ENCODE results near the gene NOS3. TPM values are rescaled to one million over a fixed set of nuclear protein-coding genes. Genes with fewer than 3 reads are reported as not detected.

Gene NOS3
- total RNA-seq, 2 experiments from 2014 or later, result 5.8 to 6.1 TPM

DNA sequence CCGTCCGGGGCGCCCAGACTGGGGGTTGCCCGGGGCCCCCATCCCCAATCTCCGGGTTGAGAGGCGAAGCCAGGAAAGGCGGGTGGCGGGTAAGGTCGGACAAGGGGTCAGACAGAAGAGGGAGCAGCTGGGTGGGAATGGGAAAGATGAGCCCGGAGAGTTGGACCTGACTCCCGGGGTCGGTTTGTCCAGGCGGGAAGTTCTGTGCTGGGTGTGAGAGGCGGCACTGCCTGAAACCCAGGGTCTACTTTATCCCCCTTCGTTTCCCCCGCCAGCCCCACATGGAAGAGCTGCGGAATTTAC is 69.2 kb downstream of the NOS3 start:
- peaks cover 32% of the 10 kb centered on the region for H3K4me1 Mint-ChIP-seq
- H3K36me3 Mint-ChIP-seq, result peaks cover 10% of the 10 kb centered on the region
- peak overlapping the region; percentile 94 for H3K4me3 Mint-ChIP-seq
- H3K9me3 Mint-ChIP-seq, result no peaks in the 10 kb centered on the region
- no peak for DNase-seq
- H3K27me3 Mint-ChIP-seq, result no peaks in the 10 kb centered on the region
- H3K27ac Mint-ChIP-seq, result peak overlapping the region; percentile 62

DNA sequence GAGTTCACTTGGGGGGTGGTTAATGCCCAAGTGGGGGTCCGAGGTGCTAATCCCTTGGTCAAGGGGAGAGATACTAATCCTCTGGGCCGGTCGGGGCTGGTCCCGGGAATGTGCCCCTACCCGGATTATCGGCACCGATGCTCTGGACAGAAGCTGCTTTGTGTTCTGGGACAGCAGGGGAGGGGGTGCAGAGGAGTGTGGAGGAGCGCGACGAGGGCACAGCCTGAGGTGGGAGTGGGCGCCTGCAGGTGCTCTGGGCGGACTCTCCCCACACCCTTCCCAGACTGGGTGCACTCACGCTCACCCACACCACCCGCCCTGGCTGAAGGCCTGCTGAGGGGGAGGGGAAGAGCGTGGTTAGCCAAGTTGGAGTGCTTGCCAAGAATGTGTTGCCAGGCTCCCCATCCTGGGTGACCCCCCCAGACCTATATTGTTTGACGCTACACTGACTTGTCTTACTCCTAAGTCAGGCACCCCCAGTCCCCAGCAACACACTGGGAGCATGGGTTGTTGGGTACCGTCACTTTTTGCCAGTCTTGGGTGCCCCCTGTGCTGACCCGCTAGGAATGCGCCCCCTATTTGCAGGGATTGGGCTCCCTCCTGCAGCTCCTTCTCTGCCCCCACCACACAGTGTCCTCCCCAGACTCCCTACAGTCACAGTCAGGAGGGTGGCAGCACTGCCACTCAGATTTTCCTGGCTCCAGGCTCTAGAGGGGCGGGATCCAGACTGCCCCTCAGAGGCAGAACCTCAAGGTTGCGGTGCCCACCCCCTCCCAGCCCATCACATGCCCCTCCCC is 69.8 kb downstream of the NOS3 start:
- peak; percentile 18 for DNase-seq
- Mint-ChIP-seq H3K36me3 (peaks cover 10% of the 10 kb centered on the region), H3K27ac (no peak overlapping the region), H3K27me3 (no peaks in the 10 kb centered on the region), H3K4me1 (peaks cover 32% of the 10 kb centered on the region), H3K9me3 (no peaks in the 10 kb centered on the region), H3K4me3 (peak overlapping the region; percentile 94)

DNA sequence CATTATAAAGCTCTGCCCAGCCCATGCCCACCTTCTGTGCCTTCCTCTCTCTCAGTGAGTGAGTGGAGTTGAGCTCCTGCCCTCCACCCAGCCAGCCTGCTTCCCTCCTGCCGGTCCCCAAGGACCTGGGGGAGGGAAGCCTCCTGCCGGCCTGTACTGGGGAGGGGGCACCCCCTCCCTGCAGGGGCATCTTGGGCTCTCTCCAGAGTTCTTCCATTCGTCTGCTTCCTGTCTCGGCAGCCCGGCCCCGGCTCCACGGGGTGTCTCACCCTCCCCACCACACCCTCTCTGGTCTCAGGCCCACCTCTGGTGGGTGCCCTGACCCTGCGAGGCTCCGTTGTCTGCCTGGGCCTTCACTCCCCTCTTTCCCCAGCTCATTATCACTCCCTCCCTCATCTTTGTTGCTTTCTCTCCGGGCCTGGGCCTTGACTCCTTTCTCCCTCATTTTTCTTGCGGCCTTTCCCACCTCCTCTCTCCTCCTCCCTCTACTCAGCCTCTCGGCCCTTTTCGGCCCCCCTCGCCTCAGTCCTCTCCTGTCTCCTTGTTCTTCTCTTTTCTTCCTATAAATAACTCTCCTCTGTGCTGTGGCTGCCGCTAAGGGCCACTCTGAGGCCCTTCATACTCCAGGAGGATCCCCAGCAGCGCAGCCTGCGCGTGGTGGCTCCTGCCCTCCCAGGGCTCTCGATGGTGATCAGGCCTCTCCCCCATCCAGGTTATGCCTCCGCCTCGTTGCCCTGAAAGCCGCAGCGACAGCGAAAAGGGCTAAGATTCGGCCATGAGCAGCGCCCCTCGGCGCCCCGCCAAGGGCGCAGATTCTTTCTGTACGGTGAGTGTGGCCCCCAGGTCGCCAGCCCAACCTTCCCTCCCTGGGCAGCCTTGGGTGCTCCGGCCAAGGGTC is 70.6 kb downstream of the NOS3 start:
- peaks cover 31% of the 10 kb centered on the region for H3K4me1 Mint-ChIP-seq
- no peaks in the 10 kb centered on the region for H3K27me3 Mint-ChIP-seq
- peaks cover 10% of the 10 kb centered on the region for H3K36me3 Mint-ChIP-seq
- no peak overlapping the region for H3K27ac Mint-ChIP-seq
- H3K4me3 Mint-ChIP-seq, result peak overlapping the region; percentile 94
- DNase-seq, result no peak
- H3K9me3 Mint-ChIP-seq, result no peaks in the 10 kb centered on the region

DNA sequence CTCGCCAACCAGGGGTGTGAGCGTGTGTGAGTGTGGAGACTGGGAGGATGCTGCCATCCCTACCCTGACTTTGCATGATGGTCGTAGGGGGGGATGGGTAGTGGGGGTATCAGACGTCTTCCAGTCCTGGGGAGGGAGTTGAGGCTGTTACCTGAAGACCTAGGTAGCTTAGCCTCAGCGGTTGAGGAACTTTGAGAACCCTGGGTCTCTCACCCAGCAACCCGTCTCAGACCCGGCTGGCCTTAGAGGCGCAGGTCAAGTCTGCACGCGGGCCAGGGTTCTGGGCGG is 71.2 kb downstream of the NOS3 start:
- H3K27ac Mint-ChIP-seq, result no peak overlapping the region
- H3K4me1 Mint-ChIP-seq, result peaks cover 26% of the 10 kb centered on the region
- H3K27me3 Mint-ChIP-seq, result no peaks in the 10 kb centered on the region
- H3K4me3 Mint-ChIP-seq, result no peak overlapping the region
- no peaks in the 10 kb centered on the region for H3K9me3 Mint-ChIP-seq
- DNase-seq, result no peak
- peaks cover 10% of the 10 kb centered on the region for H3K36me3 Mint-ChIP-seq

DNA sequence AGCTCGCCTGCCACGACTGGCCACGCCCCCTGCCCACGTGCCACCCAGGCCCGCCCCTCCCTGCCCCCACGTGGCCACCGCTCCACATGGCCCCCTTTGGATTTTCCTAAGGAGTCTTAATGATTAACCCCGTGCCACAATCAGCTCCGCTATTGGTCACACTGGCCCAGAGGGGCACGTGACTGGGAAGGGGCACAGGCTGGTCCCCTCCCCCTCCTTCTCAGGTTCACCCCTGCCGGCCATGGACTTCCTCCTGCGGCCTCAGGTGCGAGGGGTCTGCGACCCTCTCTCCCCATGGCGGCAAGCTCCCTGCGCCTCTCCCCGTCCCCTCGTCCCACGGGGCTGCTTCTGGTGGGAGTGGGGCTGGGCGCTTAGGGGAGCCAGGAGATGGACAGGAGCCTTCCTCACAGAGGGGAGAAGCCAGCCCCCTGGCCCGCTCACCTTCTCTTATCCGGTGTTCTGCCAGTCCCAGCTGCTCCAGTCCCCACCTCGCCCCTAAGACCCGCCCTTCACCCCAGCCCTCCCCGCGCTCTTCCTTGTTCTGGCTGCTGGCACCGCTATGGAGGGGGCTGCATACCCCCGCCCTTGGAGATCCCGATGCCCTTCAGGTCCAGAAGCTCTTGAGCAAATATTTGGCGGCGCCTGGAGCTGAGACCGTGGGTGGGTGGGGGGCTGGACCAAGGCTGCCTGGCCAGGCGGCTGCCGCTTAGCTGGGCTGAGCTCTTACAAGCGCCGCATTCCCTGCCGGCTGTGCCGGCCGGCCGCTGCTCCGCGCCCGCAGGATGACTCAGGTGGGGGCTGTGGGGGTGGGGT is 71.8 kb downstream of the NOS3 start:
- H3K27ac Mint-ChIP-seq, result no peak overlapping the region
- no peak overlapping the region for H3K4me3 Mint-ChIP-seq
- H3K4me1 Mint-ChIP-seq, result peaks cover 21% of the 10 kb centered on the region
- H3K27me3 Mint-ChIP-seq, result no peaks in the 10 kb centered on the region
- DNase-seq, result no peak
- H3K36me3 Mint-ChIP-seq, result peaks cover 10% of the 10 kb centered on the region
- no peaks in the 10 kb centered on the region for H3K9me3 Mint-ChIP-seq

DNA sequence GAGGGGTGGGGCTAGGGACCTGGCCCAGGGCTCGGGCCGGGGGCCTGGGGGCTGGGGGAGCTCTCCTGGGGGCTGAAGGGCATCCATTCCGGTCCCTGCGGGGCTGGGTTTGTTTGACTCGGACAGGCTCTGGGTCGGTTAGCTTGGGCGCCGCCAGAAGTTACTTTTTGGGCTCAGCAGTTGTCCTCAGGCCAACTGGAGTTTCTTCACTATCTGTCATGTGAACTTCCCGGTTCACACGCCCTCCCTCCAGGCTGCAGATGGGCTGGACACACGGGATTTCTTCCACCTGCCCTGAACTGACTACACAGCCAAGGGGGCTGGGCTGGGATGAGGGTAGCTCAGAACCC is 72.4 kb downstream of the NOS3 start:
- Mint-ChIP-seq H3K4me3 (no peak overlapping the region), H3K27ac (no peak overlapping the region), H3K36me3 (peaks cover 10% of the 10 kb centered on the region), H3K9me3 (no peaks in the 10 kb centered on the region), H3K4me1 (peaks cover 21% of the 10 kb centered on the region), H3K27me3 (no peaks in the 10 kb centered on the region)
- DNase-seq, result no peak

Other genes with a start within 250 kb of the NOS3 start
- not detected for gene TMEM176B, start 190.7 kb upstream of the NOS3 start, total RNA-seq
- not detected for gene TMEM176A, start 190.2 kb upstream of the NOS3 start, total RNA-seq
- gene AOC1, start 138.5 kb upstream of the NOS3 start, total RNA-seq, result not detected
- under 1 TPM; 0.22 to 0.45 TPM for gene KCNH2, start 12.7 kb upstream of the NOS3 start, total RNA-seq
- gene ATG9B, start 33.5 kb downstream of the NOS3 start, total RNA-seq, result 10 to 100 TPM; 12.3 TPM
- 10 to 100 TPM; 34.3 to 37.6 TPM for gene ABCB8, start 37.4 kb downstream of the NOS3 start, total RNA-seq
- 1 to 10 TPM; 2.7 to 3.2 TPM for gene ASIC3, start 57.5 kb downstream of the NOS3 start, total RNA-seq
- gene CDK5, start 66.9 kb downstream of the NOS3 start, total RNA-seq, result 10 to 100 TPM; 13.3 to 16.0 TPM
- gene SLC4A2, start 68.6 kb downstream of the NOS3 start, total RNA-seq, result 10 to 100 TPM; 66.5 to 69.1 TPM
- 10 to 100 TPM; 65.9 to 68.7 TPM for gene FASTK, start 89.8 kb downstream of the NOS3 start, total RNA-seq
- gene TMUB1, start 92.5 kb downstream of the NOS3 start, total RNA-seq, result 10 to 100 TPM; 59.2 to 59.3 TPM
- gene AGAP3, start 95.5 kb downstream of the NOS3 start, total RNA-seq, result 10 to 100 TPM; 24.8 to 25.3 TPM
- gene GBX1, start 176.7 kb downstream of the NOS3 start, total RNA-seq, result not detected
- gene ASB10, start 196.2 kb downstream of the NOS3 start, total RNA-seq, result not detected
- gene H2BK1, start 219.5 kb downstream of the NOS3 start, total RNA-seq, result not detected
- 10 to 100 TPM; 85.2 to 87.5 TPM for gene ABCF2, start 236.2 kb downstream of the NOS3 start, total RNA-seq
- 10 to 100 TPM; 24.5 to 25.1 TPM for gene CHPF2, start 241.5 kb downstream of the NOS3 start, total RNA-seq